Measurements from ENCODE around the gene CTSF.
"Not testable (repeated sequence)": the region's sequence is repeated elsewhere in the genome, so short reads cannot be mapped to it uniquely, and the experiment has no call there.

- not testable (repeated sequence) for TF ChIP-seq POLR2A, CTCF (IDR thresholded peaks at IDR 0.05)
Measured at GRCh38 chr11:66540598-66540997, 27.8 kb downstream of the CTSF start.

Measured in suprapubic skin (tissue), 3 donors.